ENCODE data around the gene IL17REL.

The IL17REL gene

GRCh38 chr22:49961005-49961600 is 51.5 kb downstream of the IL17REL start:
- peak in 1 of 2 experiments; percentile 74 for DNase-seq (ENCODE audit: low read depth in 1 of 2, low spot score in 1 of 2)
- in situ Hi-C loops (cut with HindIII; ENCODE audit: low pct_unique_long_range_greater_than_20kb, low sequenced_read_pairs), result no loop called here
- no peak for TF ChIP-seq JUND (IDR thresholded peaks at IDR 0.05; ENCODE audit: low read depth)

- in situ Hi-C loops (cut with HindIII; ENCODE audit: low pct_unique_long_range_greater_than_20kb, low sequenced_read_pairs), result no loop called here
- DNase-seq (ENCODE audit: low read depth in 1 of 2, low spot score in 1 of 2), result peak; percentile 97 to 98
- no peak for TF ChIP-seq JUND (IDR thresholded peaks at IDR 0.05; ENCODE audit: low read depth)
Observed at GRCh38 chr22:49960159-49961004, 52.2 kb downstream of the IL17REL start, which contains the start of gene PIM3. Gene PIM3 (plus strand): TSS chr22:49960772. CDS start chr22:49960948, 176 bp downstream.

DNA sequence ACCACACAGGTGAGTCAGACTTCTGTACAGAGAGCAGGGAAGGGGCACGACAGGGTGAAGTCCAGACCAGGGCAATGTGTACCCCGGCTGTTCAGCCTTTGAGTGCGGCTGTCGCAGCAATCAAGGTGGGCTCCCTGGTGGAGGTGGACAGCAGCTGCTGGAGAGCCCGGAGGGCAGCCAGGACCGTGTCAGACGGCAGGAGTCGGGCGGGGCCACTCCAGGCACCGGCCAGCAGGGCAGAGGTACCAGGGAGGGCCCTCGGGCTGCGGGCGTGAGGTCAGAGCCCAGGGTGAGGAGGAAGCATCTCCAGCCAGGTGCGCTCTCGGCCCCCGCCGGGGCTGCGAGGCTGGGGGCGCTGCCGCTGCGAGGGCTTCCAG is 52.8 kb downstream of the IL17REL start:
- no peak for DNase-seq (ENCODE audit: low read depth in 1 of 2, low spot score in 1 of 2)
- TF ChIP-seq JUND (IDR thresholded peaks at IDR 0.05; ENCODE audit: low read depth), result no peak
- in situ Hi-C loops (cut with HindIII; ENCODE audit: low pct_unique_long_range_greater_than_20kb, low sequenced_read_pairs), result no loop called here

DNA sequence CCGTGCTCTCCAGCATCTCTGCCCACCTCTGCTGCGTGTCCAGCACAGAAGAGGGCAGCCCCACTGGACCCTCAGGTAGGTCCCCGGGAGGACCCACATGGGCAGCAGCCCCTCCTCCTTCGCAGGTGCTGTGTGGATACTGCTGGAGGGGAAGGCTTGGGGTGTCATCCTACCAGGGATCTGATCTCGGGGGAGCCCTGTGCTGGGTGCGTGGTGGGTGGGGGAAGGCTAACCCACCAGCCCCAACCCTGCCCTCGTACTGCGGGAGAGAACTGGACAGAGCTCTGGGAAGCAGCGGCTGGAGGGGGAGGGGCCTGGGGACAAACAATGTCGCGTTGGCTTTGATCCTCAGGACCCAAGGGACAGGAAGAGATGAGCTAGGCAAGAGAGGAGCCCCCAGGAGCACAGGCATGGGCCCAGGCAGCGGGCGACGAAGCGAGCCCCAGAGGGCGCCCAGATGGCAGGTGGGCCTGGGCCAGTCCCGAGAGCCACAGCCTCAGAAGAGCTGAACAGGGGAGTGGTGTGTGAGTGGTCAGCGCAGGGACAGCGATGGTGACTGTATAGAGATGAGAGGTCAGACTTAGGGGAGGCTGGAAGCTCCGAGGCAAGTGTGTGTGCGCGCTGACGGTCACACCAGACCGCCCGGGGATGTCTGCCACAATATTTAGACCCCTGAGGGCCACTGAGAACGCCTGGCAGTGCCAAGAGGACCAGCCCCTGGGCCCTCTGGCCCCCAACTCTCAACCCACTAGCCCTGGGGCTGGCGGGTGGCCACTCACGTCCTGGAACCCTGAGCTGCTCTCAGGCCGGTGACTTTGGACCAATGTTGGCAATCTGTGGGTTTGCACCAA is 53.4 kb downstream of the IL17REL start:
- no peak for DNase-seq (ENCODE audit: low read depth in 1 of 2, low spot score in 1 of 2)
- in situ Hi-C loops (cut with HindIII; ENCODE audit: low pct_unique_long_range_greater_than_20kb, low sequenced_read_pairs), result no loop called here
- TF ChIP-seq JUND (IDR thresholded peaks at IDR 0.05; ENCODE audit: low read depth), result no peak

DNA sequence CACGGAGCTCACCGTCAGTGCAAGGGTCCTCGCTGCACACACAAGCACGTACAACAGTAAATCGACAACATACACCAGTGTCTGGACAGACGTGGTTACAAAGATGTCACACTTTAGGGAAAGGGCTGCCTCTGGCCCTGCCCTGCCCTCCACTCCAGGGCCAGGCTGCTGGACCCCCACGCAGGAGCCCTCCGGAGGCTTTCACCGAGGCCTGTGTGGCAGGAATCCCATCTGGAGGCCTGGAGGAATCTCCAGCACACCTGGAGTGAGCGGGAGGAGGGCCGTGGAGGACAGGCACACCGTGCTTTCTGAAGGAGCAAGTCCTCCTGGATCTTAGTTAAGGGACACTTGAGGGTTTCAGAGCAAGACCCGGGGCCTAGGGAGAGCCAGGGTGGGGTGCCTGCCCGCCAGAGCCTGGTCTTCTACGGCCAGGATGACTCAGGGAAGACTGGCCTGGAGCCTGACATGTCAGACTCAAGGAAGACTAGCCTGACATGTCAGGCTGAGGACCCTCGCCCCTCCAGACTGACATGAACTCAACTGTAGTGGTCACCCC is 54.1 kb downstream of the IL17REL start:
- DNase-seq (ENCODE audit: low read depth in 1 of 2, low spot score in 1 of 2), result no peak

DNA sequence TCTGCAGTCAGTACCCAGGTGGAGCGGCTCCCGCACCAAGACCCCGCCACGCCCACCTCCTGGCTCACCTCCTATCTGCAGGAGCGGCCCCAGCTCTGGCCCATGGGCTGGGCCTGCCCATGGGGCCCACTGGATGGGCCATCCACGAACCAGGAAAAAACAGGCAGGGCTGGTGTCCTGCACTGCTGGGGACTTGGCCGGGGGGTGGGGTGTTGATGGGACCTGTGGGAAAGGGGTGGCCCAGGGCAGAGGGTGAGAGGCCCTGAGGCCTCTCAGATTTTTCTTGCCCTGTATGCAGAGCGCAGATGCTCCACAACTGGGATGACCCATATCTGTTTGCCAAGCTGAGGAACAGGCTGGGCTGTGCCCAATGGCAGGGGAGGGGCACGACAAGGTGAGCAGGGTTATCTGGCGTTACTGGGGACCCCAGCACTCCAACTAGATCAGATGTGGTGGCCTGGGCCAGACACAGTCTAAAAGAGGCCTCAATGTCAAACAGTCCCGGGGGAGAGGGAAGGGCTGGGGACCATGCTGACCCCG is 54.7 kb downstream of the IL17REL start:
- in situ Hi-C loops (cut with HindIII; ENCODE audit: low pct_unique_long_range_greater_than_20kb, low sequenced_read_pairs), result no loop called here
- no peak for DNase-seq (ENCODE audit: low read depth in 1 of 2, low spot score in 1 of 2)
- TF ChIP-seq JUND (IDR thresholded peaks at IDR 0.05; ENCODE audit: low read depth), result no peak

More for the DNA sequence above, 54.1 kb downstream of the IL17REL start:
- TF ChIP-seq JUND (IDR thresholded peaks at IDR 0.05; ENCODE audit: low read depth), result no peak
- in situ Hi-C loops (cut with HindIII; ENCODE audit: low pct_unique_long_range_greater_than_20kb, low sequenced_read_pairs), result no loop called here

GRCh38 chr22:49956914-49957825 is 55.4 kb downstream of the IL17REL start:
- in situ Hi-C loops (cut with HindIII; ENCODE audit: low pct_unique_long_range_greater_than_20kb, low sequenced_read_pairs), result no loop called here
- no peak for TF ChIP-seq JUND (IDR thresholded peaks at IDR 0.05; ENCODE audit: low read depth)
- DNase-seq (ENCODE audit: low read depth in 1 of 2, low spot score in 1 of 2), result no peak

DNA sequence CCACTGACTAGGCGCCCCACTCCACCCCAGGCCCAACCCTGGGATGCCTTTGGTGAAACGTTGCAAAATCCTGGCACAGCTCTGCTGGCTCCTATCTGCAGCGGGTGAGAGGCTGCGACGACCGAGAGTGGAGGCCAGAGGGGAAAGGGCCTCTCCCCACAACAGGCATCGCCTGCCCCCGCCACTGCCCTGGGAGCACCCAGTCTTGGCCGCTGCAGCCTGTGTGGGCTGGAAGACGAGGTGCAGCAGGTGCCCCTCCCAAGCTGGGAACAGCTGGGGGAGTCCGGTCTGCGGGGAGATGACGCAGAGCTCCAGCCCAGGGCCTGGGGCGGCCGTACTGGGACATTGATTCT is 56.2 kb downstream of the IL17REL start:
- TF ChIP-seq JUND (IDR thresholded peaks at IDR 0.05; ENCODE audit: low read depth), result no peak
- in situ Hi-C loops (cut with HindIII; ENCODE audit: low pct_unique_long_range_greater_than_20kb, low sequenced_read_pairs), result no loop called here
- DNase-seq (ENCODE audit: low read depth in 1 of 2, low spot score in 1 of 2), result no peak

- DNase-seq (ENCODE audit: low read depth in 1 of 2, low spot score in 1 of 2), result no peak
- no peak for TF ChIP-seq JUND (IDR thresholded peaks at IDR 0.05; ENCODE audit: low read depth)
- in situ Hi-C loops (cut with HindIII; ENCODE audit: low pct_unique_long_range_greater_than_20kb, low sequenced_read_pairs), result no loop called here
Observed at GRCh38 chr22:49955581-49956417, 56.8 kb downstream of the IL17REL start.

DNA sequence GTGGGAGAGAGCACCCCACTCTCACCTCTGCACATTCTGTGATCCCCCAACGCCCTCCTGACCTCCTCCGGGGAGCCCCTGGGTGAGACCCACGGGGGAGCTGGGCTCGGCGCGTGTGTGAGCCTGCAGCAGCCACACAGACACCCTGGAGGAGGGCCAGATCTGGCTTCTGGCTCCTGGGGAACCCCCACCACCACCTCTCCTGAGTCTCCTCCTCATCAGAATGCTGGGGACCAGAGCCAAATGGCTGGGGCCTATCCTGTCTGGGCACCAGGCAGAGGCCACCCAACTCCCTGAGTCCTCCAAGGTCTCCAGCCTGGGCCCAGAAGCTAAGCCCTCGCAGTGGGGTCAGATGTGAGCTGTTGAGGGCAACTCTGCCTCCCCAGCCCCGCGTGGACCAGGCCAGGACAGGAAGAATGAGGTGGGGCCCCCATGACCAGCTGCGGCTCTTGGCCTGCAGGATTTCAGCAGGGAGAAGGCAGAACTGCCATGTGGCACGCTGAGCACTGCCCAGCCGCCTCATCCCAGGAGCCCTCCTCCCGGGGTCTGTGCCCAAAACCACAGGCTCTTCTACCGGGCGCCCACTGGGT is 57.5 kb downstream of the IL17REL start:
- TF ChIP-seq JUND (IDR thresholded peaks at IDR 0.05; ENCODE audit: low read depth), result no peak
- in situ Hi-C loops (cut with HindIII; ENCODE audit: low pct_unique_long_range_greater_than_20kb, low sequenced_read_pairs), result no loop called here
- no peak for DNase-seq (ENCODE audit: low read depth in 1 of 2, low spot score in 1 of 2)
